Measurements from ENCODE around the gene WDR49. TPM values are rescaled to one million over a fixed set of nuclear protein-coding genes. Genes with fewer than 3 reads are reported as not detected.

Gene WDR49
- total RNA-seq, 1 experiment from 2014 or later = 1.3 TPM

DNA sequence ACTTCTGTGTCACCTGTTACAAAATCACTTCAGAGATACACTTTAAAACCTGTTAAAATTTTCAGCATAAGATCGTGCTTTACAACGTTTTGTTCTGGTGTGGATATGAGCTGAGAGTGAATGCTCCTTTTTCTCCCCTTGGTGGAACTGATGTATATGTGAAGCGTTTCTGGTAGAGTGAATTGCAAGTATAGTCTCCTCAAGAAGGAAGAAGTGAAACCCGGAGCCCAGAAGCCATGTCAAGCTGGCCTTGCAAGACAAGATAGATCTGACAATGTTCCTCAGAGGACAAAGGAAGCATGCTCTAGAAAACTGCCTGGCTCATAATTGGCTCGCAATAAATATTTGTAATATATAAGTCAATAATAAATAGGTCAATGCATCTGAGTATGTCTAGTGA, 203.5 kb downstream of the WDR49 start:
- H3K36me3 Mint-ChIP-seq (ENCODE audit: insufficient read depth in 1 of 3, low read depth in 3 of 3) = no peaks in the 10 kb centered on the region; a peak in 1 of 7 replicates
- H2BK15ac ChIP-seq (ENCODE audit: low read depth, low read length) = no peak overlapping the region
- H3K56ac ChIP-seq (ENCODE audit: insufficient read length, low read depth, low read length) = no peak overlapping the region
- H3K27me3 ChIP-seq (ENCODE audit: insufficient read depth, low read length) = no peaks in the 10 kb centered on the region
- H3K9me3 ChIP-seq (ENCODE audit: control insufficient read depth, low read depth, low read length) = no peaks in the 10 kb centered on the region
- H3T11ph ChIP-seq (ENCODE audit: low read length) = no peak overlapping the region
- no peak overlapping the region for H4K91ac ChIP-seq (ENCODE audit: insufficient read length, low read depth, low read length)
- H3K23me2 ChIP-seq (ENCODE audit: insufficient read length, low read depth, low read length, poor library complexity, severe bottlenecking) = no peaks in the 10 kb centered on the region
- H3K27ac Mint-ChIP-seq = no peak overlapping the region
- no peak overlapping the region for H2BK5ac ChIP-seq (ENCODE audit: insufficient read length, low read length)
- H3K23ac ChIP-seq (ENCODE audit: insufficient read length, low read depth, low read length) = no peak overlapping the region
- H3K4me2 ChIP-seq (ENCODE audit: insufficient read depth, insufficient read length, low read length) = no peak overlapping the region
- no peak overlapping the region for H4K5ac ChIP-seq (ENCODE audit: insufficient read length, low read depth, low read length)
- TF ChIP-seq, protein P1, sequence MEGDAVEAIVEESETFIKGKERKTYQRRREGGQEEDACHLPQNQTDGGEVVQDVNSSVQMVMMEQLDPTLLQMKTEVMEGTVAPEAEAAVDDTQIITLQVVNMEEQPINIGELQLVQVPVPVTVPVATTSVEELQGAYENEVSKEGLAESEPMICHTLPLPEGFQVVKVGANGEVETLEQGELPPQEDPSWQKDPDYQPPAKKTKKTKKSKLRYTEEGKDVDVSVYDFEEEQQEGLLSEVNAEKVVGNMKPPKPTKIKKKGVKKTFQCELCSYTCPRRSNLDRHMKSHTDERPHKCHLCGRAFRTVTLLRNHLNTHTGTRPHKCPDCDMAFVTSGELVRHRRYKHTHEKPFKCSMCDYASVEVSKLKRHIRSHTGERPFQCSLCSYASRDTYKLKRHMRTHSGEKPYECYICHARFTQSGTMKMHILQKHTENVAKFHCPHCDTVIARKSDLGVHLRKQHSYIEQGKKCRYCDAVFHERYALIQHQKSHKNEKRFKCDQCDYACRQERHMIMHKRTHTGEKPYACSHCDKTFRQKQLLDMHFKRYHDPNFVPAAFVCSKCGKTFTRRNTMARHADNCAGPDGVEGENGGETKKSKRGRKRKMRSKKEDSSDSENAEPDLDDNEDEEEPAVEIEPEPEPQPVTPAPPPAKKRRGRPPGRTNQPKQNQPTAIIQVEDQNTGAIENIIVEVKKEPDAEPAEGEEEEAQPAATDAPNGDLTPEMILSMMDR (conservative IDR thresholded peaks at IDR 0.05) = no peak
- H3K79me1 ChIP-seq (ENCODE audit: insufficient read depth, low read depth, low read length, poor library complexity, severe bottlenecking) = no peaks in the 10 kb centered on the region
- H2AK5ac ChIP-seq (ENCODE audit: insufficient read length, low read length) = no peak overlapping the region
- no peak overlapping the region for H4K8ac ChIP-seq (replicated peaks; ENCODE audit: insufficient read length, low read depth, low read length)
- no peak overlapping the region for H2BK12ac ChIP-seq (ENCODE audit: insufficient read length, low read depth, low read length)
- no peaks in the 10 kb centered on the region for H3K79me2 ChIP-seq (ENCODE audit: insufficient read depth, low read length)
- H3K4me1 Mint-ChIP-seq = peaks cover 41 to 43% of the 10 kb centered on the region in 2 experiments
- no peak overlapping the region for H2AFZ ChIP-seq (ENCODE audit: low read length)
- no peak overlapping the region for H3K14ac ChIP-seq (ENCODE audit: insufficient read depth, low read length)
- H3K27ac ChIP-seq (ENCODE audit: insufficient read length, low read depth, low read length) = no peak overlapping the region
- no peak overlapping the region for H3K4me3 Mint-ChIP-seq
- no peak overlapping the region for H3K4ac ChIP-seq (ENCODE audit: low read depth, low read length)
- DNase-seq = no peak
- H3K4me1 ChIP-seq (ENCODE audit: insufficient read depth, low read length) = peaks cover 3% of the 10 kb centered on the region; the same call in 1 of the 2 replicates
- H3K27me3 Mint-ChIP-seq (ENCODE audit: low read depth) = no peaks in the 10 kb centered on the region
- H3K9ac ChIP-seq (ENCODE audit: extremely low read depth, insufficient read length, low read length) = no peak overlapping the region
- H4K20me1 ChIP-seq (ENCODE audit: control insufficient read depth, insufficient read depth, insufficient read length) = no peaks in the 10 kb centered on the region
- H2BK20ac ChIP-seq (ENCODE audit: low read depth, low read length, poor library complexity, severe bottlenecking) = no peak overlapping the region
- no peak overlapping the region for H2BK120ac ChIP-seq (ENCODE audit: low read depth, low read length, poor library complexity, severe bottlenecking)
- no peak overlapping the region for H3K18ac ChIP-seq (ENCODE audit: insufficient read length, low read depth, low read length)
- H3K9me3 Mint-ChIP-seq = no peaks in the 10 kb centered on the region
- no CpG with 5 or more reads among the region's 5 CpGs for WGBS (ENCODE audit: extremely low coverage, insufficient read length, low lambda C conversion rate)

Measured in H9 (cell line).